ENCODE data around the gene DLG2.

The DLG2 gene

GRCh38 chr11:84663731-84664130 lies 963.4 kb downstream of the DLG2 start:
- no peak for DNase-seq (ENCODE audit: low read depth)
- no peak for TF ChIP-seq CTCF (conservative IDR thresholded peaks at IDR 0.05; ENCODE audit: low read depth, low read length)
- H3K4me3 ChIP-seq (ENCODE audit: low read depth, low read length) = no peak overlapping the region

- H3K4me3 ChIP-seq (ENCODE audit: low read depth, low read length) = no peak overlapping the region
- DNase-seq (ENCODE audit: low read depth) = no peak
- TF ChIP-seq CTCF (conservative IDR thresholded peaks at IDR 0.05; ENCODE audit: low read depth, low read length) = no peak
Observed at GRCh38 chr11:84660257-84660977, 966.7 kb downstream of the DLG2 start.

- no peak overlapping the region for H3K4me3 ChIP-seq (ENCODE audit: low read depth, low read length)
- no peak for TF ChIP-seq CTCF (conservative IDR thresholded peaks at IDR 0.05; ENCODE audit: low read depth, low read length)
- DNase-seq (ENCODE audit: low read depth) = no peak
Observed at GRCh38 chr11:84655712-84656111, 971.4 kb downstream of the DLG2 start.

GRCh38 chr11:84648471-84648870 lies 978.7 kb downstream of the DLG2 start:
- no peak for TF ChIP-seq CTCF (conservative IDR thresholded peaks at IDR 0.05; ENCODE audit: low read depth, low read length)
- no peak overlapping the region for H3K4me3 ChIP-seq (ENCODE audit: low read depth, low read length)
- DNase-seq (ENCODE audit: low read depth) = no peak

- DNase-seq (ENCODE audit: low read depth) = no peak
- no peak overlapping the region for H3K4me3 ChIP-seq (ENCODE audit: low read depth, low read length)
- no peak for TF ChIP-seq CTCF (conservative IDR thresholded peaks at IDR 0.05; ENCODE audit: low read depth, low read length)
Observed at GRCh38 chr11:84645988-84646694, 981.0 kb downstream of the DLG2 start.

- no peak for DNase-seq (ENCODE audit: low read depth)
- H3K4me3 ChIP-seq (ENCODE audit: low read depth, low read length) = no peak overlapping the region
- no peak for TF ChIP-seq CTCF (conservative IDR thresholded peaks at IDR 0.05; ENCODE audit: low read depth, low read length)
Observed at GRCh38 chr11:84642500-84642899, 984.6 kb downstream of the DLG2 start.

- no peak for DNase-seq (ENCODE audit: low read depth)
- H3K4me3 ChIP-seq (ENCODE audit: low read depth, low read length) = no peak overlapping the region
- TF ChIP-seq CTCF (conservative IDR thresholded peaks at IDR 0.05; ENCODE audit: low read depth, low read length) = no peak
Observed at GRCh38 chr11:84634309-84634708, 992.8 kb downstream of the DLG2 start.

Measured in choroid plexus epithelial cell (primary cell).